ENCODE data around the gene BRSK2.

- TF ChIP-seq EZH2 (IDR thresholded peaks at IDR 0.05; ENCODE audit: borderline replicate concordance) = no peak
- TF ChIP-seq EZH2phosphoT487 (IDR thresholded peaks at IDR 0.05; ENCODE audit: low read depth, severe bottlenecking, unreplicated experiment) = no peak
Observed at GRCh38 chr11:1403721-1404460, 14.2 kb downstream of the BRSK2 start.
